ENCODE data around the gene PCOLCE2.
A peak's percentile ranks its signal among the peaks of the same experiment; 100 is the strongest.

- TF ChIP-seq EZH2 (IDR thresholded peaks at IDR 0.05; ENCODE audit: borderline replicate concordance, low read length) (no peak), CTCF (conservative IDR thresholded peaks at IDR 0.05 in 1 of 2, IDR thresholded peaks at IDR 0.05 in 1 of 2; ENCODE audit: extremely low read depth in 1 of 2, insufficient read depth in 1 of 2, low read depth in 1 of 2, low read length in 2 of 2) (peak; percentile 70 to 80)
Observed at GRCh38 chr3:142929109-142929508, 40.2 kb upstream of the PCOLCE2 start.

All from mammary epithelial cell (primary cell).